HEK293T (cell line): ENCODE data around the gene MC1R.

Experiments
- CTCF ChIA-PET: fragments of 350-600 bp; formaldehyde crosslinking; extraction: SDS; loops from one replicate; lab custom pipeline; 2021; ENCODE audit warnings: antibody characterized with exemption, inconsistent platforms; lab: Yijun Ruan, JAX
- POLR2A ChIA-PET: fragments of 350-600 bp; formaldehyde crosslinking; extraction: SDS; loops from one replicate; lab custom pipeline; 2020; ENCODE audit warnings: antibody characterized with exemption, inconsistent platforms; lab: Yijun Ruan, JAX
- DNase-seq: peaks from one replicate; pipeline ENCODE4 v3.0.0; 2012; ENCODE audit warnings: mixed read lengths; ENCODE audit errors: extremely low spot score
- ARNT ChIP-seq: fragments of 450-650 bp; IDR thresholded peaks from 2 replicates; pipeline ENCODE4 v1.6.1; 2017; ENCODE audit warnings: mild to moderate bottlenecking
- BHLHE40 ChIP-seq: fragments of 450-650 bp; IDR thresholded peaks from 2 replicates; pipeline ENCODE4 v1.6.1; 2016; ENCODE audit warnings: mild to moderate bottlenecking, moderate library complexity, borderline replicate concordance
- CTBP1 ChIP-seq: fragments of 450-650 bp; IDR thresholded peaks from 2 replicates; pipeline ENCODE4 v1.6.1; 2016; ENCODE audit warnings: borderline replicate concordance
- ELF4 ChIP-seq: fragments of 450-650 bp; IDR thresholded peaks from 2 replicates; pipeline ENCODE4 v1.6.1; 2017; ENCODE audit warnings: antibody characterized with exemption
- FOXA1 ChIP-seq: fragments of 450-650 bp; IDR thresholded peaks from 2 replicates; pipeline ENCODE4 v1.6.1; 2016; ENCODE audit warnings: mild to moderate bottlenecking
- FOXK2 ChIP-seq: fragments of 450-650 bp; IDR thresholded peaks from 2 replicates; pipeline ENCODE4 v1.6.1; 2016; ENCODE audit warnings: mild to moderate bottlenecking
- FOXM1 ChIP-seq: fragments of 450-650 bp; IDR thresholded peaks from 2 replicates; pipeline ENCODE4 v1.6.1; 2017; ENCODE audit warnings: mild to moderate bottlenecking, borderline replicate concordance
- HDGF ChIP-seq: fragments of 450-650 bp; IDR thresholded peaks from 2 replicates; pipeline ENCODE4 v1.6.1; 2017; ENCODE audit warnings: antibody characterized with exemption, borderline replicate concordance
- L3MBTL2 ChIP-seq: fragments of 450-650 bp; conservative IDR thresholded peaks from 2 replicates; pipeline ENCODE4 v1.6.1; 2016; ENCODE audit warnings: mild to moderate bottlenecking
- LEF1 ChIP-seq: fragments of 450-650 bp; IDR thresholded peaks from 2 replicates; pipeline ENCODE4 v1.6.1; 2017; ENCODE audit warnings: mild to moderate bottlenecking, borderline replicate concordance
- NFRKB ChIP-seq: fragments of 450-650 bp; IDR thresholded peaks from 2 replicates; pipeline ENCODE4 v1.6.1; 2016; ENCODE audit warnings: mild to moderate bottlenecking, moderate library complexity
- SP1 ChIP-seq: fragments of 450-650 bp; IDR thresholded peaks from 2 replicates; pipeline ENCODE4 v1.6.1; 2017
- SUZ12 ChIP-seq: fragments of 450-650 bp; IDR thresholded peaks from 2 replicates; pipeline ENCODE4 v1.6.1; 2016; ENCODE audit warnings: mild to moderate bottlenecking
- TARDBP ChIP-seq: fragments of 450-650 bp; IDR thresholded peaks from 2 replicates; pipeline ENCODE4 v1.6.1; 2016
- ZNF384 ChIP-seq: fragments of 450-650 bp; IDR thresholded peaks from 2 replicates; pipeline ENCODE4 v1.6.1; 2016
- TF ChIP-seq, protein P1 (sequence below): fragments of 450-650 bp; IDR thresholded peaks from 2 replicates; pipeline ENCODE4 v1.6.1; 2016

Gene MC1R

DNA sequence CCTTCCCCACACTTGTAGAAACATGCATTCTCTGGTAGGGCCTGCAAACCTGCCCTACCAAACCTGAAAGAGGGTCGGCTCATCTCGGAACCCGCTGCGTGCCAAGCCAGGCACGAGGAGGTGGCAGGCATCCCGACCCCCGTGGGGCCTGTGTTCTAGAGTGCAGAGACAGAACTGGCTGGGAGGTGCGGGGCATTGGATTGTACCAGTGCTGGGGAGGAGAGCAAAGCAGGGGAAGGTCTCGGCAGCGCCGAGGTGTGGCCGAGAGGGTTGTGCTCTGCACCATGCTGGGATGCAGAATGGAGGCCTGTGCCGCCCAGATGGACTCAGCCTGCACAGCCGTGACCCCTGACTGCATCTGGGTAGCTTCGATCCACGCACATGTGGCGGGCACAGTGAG is 17.8 kb upstream of the MC1R start:
- TF ChIP-seq BHLHE40 (no peak), SP1 (no peak), HDGF (no peak), ZNF384 (no peak), FOXK2 (no peak), LEF1 (no peak), ARNT (no peak)
- DNase-seq: no peak
- POLR2A ChIA-PET: no interaction called here
- CTCF ChIA-PET: no interaction called here

DNA sequence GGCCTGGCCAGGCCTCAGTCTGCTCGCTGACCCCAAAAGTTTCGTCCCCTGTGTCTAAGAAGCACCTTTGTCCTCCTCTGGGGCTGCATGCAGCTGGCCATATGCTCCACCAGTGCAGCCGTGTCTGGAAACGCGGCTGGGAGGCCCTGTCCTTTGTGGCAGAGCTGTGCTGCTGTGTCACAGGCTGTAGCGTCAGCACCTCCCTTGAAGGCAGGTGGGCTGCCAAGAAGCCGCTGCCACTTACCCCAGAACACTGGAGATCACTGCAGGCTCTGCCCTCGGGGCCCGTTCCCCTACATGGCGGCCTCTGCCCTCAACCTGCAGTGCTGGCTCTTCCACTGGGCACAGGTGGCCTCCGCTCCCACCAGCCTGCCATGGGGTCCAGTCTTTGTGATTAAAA is 15.7 kb upstream of the MC1R start:
- no peak for DNase-seq
- ChIA-PET POLR2A (no interaction called here), CTCF (no interaction called here)
- TF ChIP-seq ELF4 (no peak), FOXM1 (no peak), ARNT (no peak), L3MBTL2 (no peak), BHLHE40 (no peak), TARDBP (no peak), HDGF (no peak)

DNA sequence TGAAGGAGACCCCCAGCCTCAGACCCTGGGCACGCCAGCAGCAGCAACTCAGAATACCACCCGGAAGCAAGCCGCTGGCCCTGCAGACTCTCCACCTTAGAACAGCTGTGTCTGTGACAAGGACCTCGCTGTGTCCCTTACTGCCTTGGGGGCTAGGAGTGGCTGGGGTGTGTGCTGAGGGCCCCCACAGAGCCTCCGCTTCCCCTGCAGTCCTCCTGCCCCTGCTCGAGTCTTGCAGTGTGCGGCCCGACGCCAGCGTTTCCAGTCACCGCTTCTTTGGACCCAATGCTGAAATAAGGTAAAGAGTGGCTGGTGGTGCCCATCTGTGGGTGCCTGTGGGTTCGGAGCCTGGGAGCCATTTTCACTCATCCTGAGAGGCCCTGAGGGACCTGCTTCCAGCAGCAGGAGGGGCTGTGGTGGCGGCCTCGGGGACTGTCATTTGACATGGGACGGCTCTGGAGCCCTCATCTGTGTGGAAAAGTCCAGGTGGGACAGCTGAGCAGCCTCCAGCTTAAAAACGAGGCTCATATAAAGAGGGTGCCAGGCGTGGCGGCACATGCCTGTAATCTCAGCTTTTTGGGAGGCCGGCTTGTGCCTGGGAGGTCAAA is 14.7 kb upstream of the MC1R start:
- ChIA-PET CTCF (no interaction called here), POLR2A (interaction anchor here (1.1 kb wide), 1 partner anchor 31 kb away, joined by 4 read pairs; the partner anchor contains the start of gene TCF25)
- DNase-seq: no peak
- no peak for TF ChIP-seq FOXM1
- no peak for TF ChIP-seq NFRKB
- TF ChIP-seq HDGF: no peak
- TF ChIP-seq, protein P1, sequence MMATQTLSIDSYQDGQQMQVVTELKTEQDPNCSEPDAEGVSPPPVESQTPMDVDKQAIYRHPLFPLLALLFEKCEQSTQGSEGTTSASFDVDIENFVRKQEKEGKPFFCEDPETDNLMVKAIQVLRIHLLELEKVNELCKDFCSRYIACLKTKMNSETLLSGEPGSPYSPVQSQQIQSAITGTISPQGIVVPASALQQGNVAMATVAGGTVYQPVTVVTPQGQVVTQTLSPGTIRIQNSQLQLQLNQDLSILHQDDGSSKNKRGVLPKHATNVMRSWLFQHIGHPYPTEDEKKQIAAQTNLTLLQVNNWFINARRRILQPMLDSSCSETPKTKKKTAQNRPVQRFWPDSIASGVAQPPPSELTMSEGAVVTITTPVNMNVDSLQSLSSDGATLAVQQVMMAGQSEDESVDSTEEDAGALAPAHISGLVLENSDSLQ: no peak
- no peak for TF ChIP-seq LEF1
- no peak for TF ChIP-seq ARNT
- no peak for TF ChIP-seq SUZ12
- no peak for TF ChIP-seq CTBP1
- TF ChIP-seq ZNF384: no peak
- no peak for TF ChIP-seq TARDBP
- no peak for TF ChIP-seq SP1
- no peak for TF ChIP-seq ELF4
- TF ChIP-seq BHLHE40: no peak
- TF ChIP-seq FOXK2: no peak
- TF ChIP-seq L3MBTL2: no peak
- no peak for TF ChIP-seq FOXA1

DNA sequence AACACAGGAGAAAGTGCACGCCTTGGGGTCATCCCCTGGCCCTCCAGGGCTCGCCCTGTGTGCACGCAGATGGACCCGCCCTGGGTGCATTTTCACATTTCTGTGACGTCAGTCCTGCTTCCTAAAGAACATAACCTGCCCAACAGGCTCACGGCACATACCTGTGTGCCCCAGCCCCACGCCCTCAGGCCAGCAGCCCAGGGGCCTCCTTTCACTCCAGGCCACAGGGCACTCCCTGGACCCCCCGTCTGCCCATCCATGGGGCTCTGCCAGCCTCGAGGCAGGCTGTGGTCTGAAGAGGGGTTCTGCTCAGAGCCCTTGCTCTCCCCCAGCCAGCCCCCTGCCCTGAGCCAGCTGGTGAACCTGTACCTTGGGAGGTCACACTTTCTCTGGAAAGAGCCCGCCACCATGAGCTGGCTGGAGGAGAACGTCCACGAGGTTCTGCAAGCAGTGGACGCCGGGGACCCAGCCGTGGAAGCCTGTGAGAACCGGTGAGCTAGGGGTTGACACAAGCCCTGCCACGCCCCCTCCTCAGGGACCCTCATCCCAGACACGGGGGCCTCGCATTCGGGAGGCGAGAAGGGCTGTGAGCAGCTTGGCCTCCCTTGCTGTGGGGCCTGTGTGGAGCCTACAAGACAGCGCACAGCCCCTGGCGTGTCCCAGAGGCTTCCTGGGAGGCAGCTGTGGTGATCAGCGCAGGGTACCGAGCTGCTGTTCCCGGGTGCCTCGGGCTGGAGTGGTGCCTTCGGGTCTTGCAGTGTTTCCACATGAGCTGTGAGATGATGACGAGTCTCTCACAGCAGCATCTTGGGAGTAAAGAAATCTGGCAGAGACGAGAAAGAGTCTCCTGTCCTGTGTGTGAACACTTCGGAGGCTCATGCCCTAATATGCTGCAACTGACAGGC is 13.8 kb upstream of the MC1R start:
- POLR2A ChIA-PET: interaction anchor here (1.1 kb wide), 1 partner anchor 32 kb away, joined by 4 read pairs; the partner anchor contains the start of gene TCF25

DNA sequence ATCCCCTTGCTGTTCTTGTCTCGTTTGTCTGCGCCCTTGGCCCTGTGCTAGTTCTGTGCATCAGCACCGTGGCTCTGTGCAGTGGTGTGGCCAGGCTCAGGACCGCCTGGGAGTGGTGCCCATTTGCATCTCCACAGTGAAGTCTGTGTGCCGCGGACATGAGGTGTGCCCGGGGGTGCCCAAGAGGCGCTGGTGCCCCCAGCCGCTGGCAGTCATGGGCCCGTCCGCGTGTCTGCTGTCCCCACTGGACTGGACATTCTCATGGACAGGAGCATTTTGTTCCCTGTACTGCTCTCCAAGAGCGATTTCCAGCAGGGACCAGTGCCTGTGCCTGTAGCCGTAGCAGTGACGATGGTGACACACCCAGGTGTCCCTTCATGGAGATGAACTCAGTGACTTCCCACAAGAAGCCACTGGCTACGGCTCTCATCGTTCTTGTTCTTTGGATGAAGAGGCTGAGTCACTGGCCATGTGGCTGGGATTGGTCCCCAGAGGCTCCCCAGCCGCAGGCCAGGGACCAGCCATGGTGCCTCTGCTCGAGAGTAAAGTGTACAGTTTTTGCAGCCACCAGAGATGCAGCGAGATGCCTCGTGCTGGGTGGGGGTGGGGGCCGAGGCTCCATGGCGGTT is 13.0 kb upstream of the MC1R start:
- ChIA-PET CTCF (no interaction called here), POLR2A (no interaction called here)
- DNase-seq: no peak
- TF ChIP-seq ARNT: no peak

More for the DNA sequence above, 13.8 kb upstream of the MC1R start:
- no peak for TF ChIP-seq ZNF384
- no peak for TF ChIP-seq ARNT
- no peak for TF ChIP-seq LEF1
- no peak for TF ChIP-seq SP1
- TF ChIP-seq FOXA1: no peak
- TF ChIP-seq TARDBP: no peak
- no peak for TF ChIP-seq BHLHE40
- DNase-seq: no peak
- CTCF ChIA-PET: no interaction called here

DNA sequence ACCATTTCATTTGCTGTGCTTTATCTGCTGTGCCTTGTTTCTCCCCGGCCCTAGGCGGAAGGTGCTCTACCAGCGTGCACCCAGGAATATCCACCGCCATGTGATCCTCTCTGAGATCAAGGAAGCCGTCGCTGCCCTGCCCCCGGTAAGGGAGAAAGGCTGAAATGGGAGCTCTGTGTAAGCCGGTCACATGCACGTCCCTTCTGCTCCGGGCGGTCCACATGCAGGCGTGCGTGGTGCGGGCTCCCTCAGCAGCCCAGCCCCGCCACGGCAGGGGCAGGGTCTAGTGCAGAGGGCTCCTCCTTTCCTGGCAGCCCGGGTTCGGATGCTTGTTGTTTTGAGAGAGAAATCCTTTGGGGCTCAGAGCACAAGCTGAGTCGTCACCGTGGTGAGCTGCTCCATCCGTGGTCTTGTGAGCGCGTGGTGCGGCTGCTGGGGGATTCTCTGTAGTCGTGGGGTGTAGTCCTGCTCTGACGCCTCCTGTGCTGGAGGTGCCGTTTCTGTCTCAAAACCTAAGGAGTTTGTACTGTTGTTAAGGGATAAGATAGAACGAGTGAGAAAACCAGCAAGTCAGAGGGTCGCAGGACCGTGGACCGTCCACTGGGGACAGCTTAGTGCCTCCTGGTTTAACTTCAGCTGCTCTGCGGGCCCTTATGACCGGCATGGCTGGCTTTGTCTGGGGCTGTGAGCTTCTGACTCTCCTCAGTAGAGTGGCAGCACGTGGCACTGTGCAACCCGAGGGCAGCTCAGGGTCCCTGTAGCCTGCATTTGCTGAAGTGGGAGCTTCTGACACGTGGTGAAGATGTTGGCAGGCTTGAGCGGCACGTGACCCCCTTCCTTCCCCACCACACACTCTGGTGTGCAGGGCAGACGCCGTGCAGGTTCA is 12.3 kb upstream of the MC1R start:
- no peak for TF ChIP-seq NFRKB
- TF ChIP-seq SUZ12: no peak
- CTCF ChIA-PET: interaction anchor here (0.9 kb wide), 1 partner anchor 18 kb away, joined by 5 read pairs; no protein-coding TSS in a partner anchor
- POLR2A ChIA-PET: interaction anchor here (2.3 to 3.3 kb wide), 2 partner anchors 12 to 33 kb away, joined by 6 to 14 read pairs; partner anchors contain the start of genes MC1R and TCF25
- no peak for DNase-seq
